Prostate gland (tissue), 2 donors: ENCODE results near the gene EFR3B. TPM values are rescaled to one million over a fixed set of nuclear protein-coding genes. Genes with fewer than 3 reads are reported as not detected.
"Not testable (repeated sequence)": the region's sequence is repeated elsewhere in the genome, so short reads cannot be mapped to it uniquely, and the experiment has no call there.

ENCODE experiments used
- DNase-seq: peaks from one replicate; pipeline ENCODE4 v3.0.0-alpha.2; 2019; ENCODE audit warnings: low spot score
- H3K27ac ChIP-seq, 2 donors: fragments of 200-600 bp; sonication (generic); 2 replicates each; pipeline ENCODE4 v1.5.1; 2017 to 2019
- H3K27me3 ChIP-seq: fragments of 200-600 bp; sonication (generic); replicated peaks from 2 replicates; pipeline ENCODE4 v1.5.1; 2019; ENCODE audit not compliant: insufficient read depth
- H3K36me3 ChIP-seq, 2 donors: fragments of 200-600 bp; sonication (generic); 1 replicate in 1 of 2; 2 replicates in 1 of 2; pipeline versions ENCODE4 v1.5.1 to v1.8.1; 2017 to 2019
- H3K4me1 ChIP-seq: fragments of 200-600 bp; sonication (generic); replicated peaks from 2 replicates; pipeline ENCODE4 v1.5.1; 2019
- H3K4me3 ChIP-seq, 2 donors: fragments of 200-600 bp; sonication (generic); 2 replicates each; pipeline ENCODE4 v1.5.1; 2017 to 2019
- H3K9me3 ChIP-seq: fragments of 200-600 bp; sonication (generic); 2 replicates; pipeline ENCODE4 v1.5.1; 2017
- CTCF ChIP-seq, 4 experiments: fragments of 200-600 bp in 2 of 4; fragments of 450-650 bp in 2 of 4; sonication (generic) in 2 of 4; IDR thresholded peaks; 1 replicate in 3 of 4; 2 replicates in 1 of 4; pipeline ENCODE4 v1.5.1; 2016 to 2019; ENCODE audit warnings: antibody characterized with exemption in 4 of 4, mild to moderate bottlenecking in 2 of 4, moderate library complexity in 2 of 4
- POLR2A ChIP-seq: fragments of 450-650 bp; IDR thresholded peaks from one replicate; pipeline ENCODE4 v1.6.1; 2016; ENCODE audit warnings: antibody characterized with exemption, mild to moderate bottlenecking
- POLR2AphosphoS5 ChIP-seq: sonication (generic); formaldehyde crosslinking; IDR thresholded peaks from one replicate; pipeline ENCODE4 v1.6.1; 2017; ENCODE audit warnings: antibody characterized with exemption
- WGBS: methylation state at CpG from one replicate; pipeline ENCODE4 v1.1.5; 2018; 5-methylcytosine and 5-hydroxymethylcytosine counted together
- intact Hi-C: fragments of 100-400 bp; cut with DNase I; formaldehyde crosslinking; loops from one replicate; pipeline ENCODE4 v1.14.2; 2022
- total RNA-seq, 2 donors: library from RNA; depleted of rRNA; stranded (reverse); fragments of >200 nt; gene quantifications; one replicate each; pipeline ENCODE4 v1.1.0, GENCODE V29; 2016

The EFR3B gene
- total RNA-seq, 2 donors from 2014 or later = 0.14 to 1.6 TPM

- H3K4me1 ChIP-seq = no peaks in the 10 kb centered on the region
- TF ChIP-seq CTCF (IDR thresholded peaks at IDR 0.05) (no peak), POLR2A (no peak), POLR2AphosphoS5 (no peak)
- 64% methylated on average over 6 of the region's 6 CpGs for WGBS
- no peaks in the 10 kb centered on the region for H3K9me3 ChIP-seq
- intact Hi-C loops = no loop called here
- DNase-seq = no peak
- peak overlapping the region in 1 of 2 donors; percentile 47 for H3K27ac ChIP-seq
- H3K4me3 ChIP-seq = no peak overlapping the region
- H3K27me3 ChIP-seq = no peaks in the 10 kb centered on the region
- no peaks in the 10 kb centered on the region for H3K36me3 ChIP-seq
Measured at GRCh38 chr2:25098670-25099486, 57.0 kb downstream of the EFR3B start.

GRCh38 chr2:25102352-25102751 lies 60.5 kb downstream of the EFR3B start:
- intact Hi-C loops, H3K9me3 ChIP-seq: not testable (repeated sequence)

GRCh38 chr2:25103287-25103871 lies 61.5 kb downstream of the EFR3B start:
- Histone ChIP-seq H3K27me3 (no peaks in the 10 kb centered on the region), H3K27ac (no peak overlapping the region), H3K36me3 (no peaks in the 10 kb centered on the region), H3K9me3 (no peaks in the 10 kb centered on the region), H3K4me1 (no peaks in the 10 kb centered on the region), H3K4me3 (no peak overlapping the region)
- TF ChIP-seq CTCF (IDR thresholded peaks at IDR 0.05) (no peak), POLR2AphosphoS5 (no peak), POLR2A (no peak)
- intact Hi-C loops = no loop called here
- DNase-seq = no peak
- WGBS = 85% methylated on average over 16 of the region's 16 CpGs

More at GRCh38 chr2:25102352-25102751, 60.5 kb downstream of the EFR3B start:
- not testable (repeated sequence) for H3K27ac ChIP-seq, DNase-seq, H3K4me3 ChIP-seq, H3K27me3 ChIP-seq, H3K36me3 ChIP-seq, H3K4me1 ChIP-seq
- 82% methylated on average over 7 of the region's 7 CpGs for WGBS

GRCh38 chr2:25104736-25105135 lies 62.9 kb downstream of the EFR3B start:
- Histone ChIP-seq H3K27me3 (no peaks in the 10 kb centered on the region), H3K36me3 (no peaks in the 10 kb centered on the region), H3K4me1 (no peaks in the 10 kb centered on the region), H3K27ac (no peak overlapping the region), H3K9me3 (no peaks in the 10 kb centered on the region), H3K4me3 (no peak overlapping the region)
- 92% methylated on average over 5 of the region's 5 CpGs for WGBS
- no peak for TF ChIP-seq CTCF (IDR thresholded peaks at IDR 0.05)
- TF ChIP-seq POLR2AphosphoS5 = no peak
- no peak for TF ChIP-seq POLR2A
- no peak for DNase-seq
- intact Hi-C loops = no loop called here

- DNase-seq = no peak
- Histone ChIP-seq H3K27me3 (no peaks in the 10 kb centered on the region), H3K27ac (no peak overlapping the region), H3K36me3 (no peaks in the 10 kb centered on the region), H3K9me3 (no peaks in the 10 kb centered on the region), H3K4me3 (no peak overlapping the region), H3K4me1 (no peaks in the 10 kb centered on the region)
- TF ChIP-seq CTCF (IDR thresholded peaks at IDR 0.05) = no peak
- TF ChIP-seq POLR2A = no peak
- TF ChIP-seq POLR2AphosphoS5 = no peak
- intact Hi-C loops = no loop called here
- 69% methylated on average over 6 of the region's 6 CpGs for WGBS
Measured at GRCh38 chr2:25105336-25106085, 63.6 kb downstream of the EFR3B start.
